ENCODE results near the gene VWC2.

Gene VWC2

DNA sequence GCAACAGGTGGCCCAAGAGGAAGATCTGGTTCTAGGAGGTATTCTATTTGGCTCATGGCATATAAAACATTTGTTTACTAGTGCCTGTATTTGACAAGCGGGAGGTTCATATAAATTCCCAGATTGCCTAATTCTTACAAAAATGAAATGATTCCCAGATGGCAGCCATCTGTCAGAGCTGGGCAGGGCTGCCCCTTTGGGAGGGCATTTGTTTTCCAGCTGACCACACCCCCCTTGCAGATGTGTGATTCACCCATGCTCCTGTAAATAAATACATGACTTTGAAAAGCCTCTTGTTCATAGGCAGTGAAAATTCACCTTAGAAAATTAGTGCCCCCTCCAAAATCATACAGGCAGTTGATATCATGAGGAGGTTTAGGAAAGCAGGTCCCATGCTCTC, 8.6 kb downstream of the VWC2 start:
- H3K4me1 ChIP-seq (ENCODE audit: insufficient read depth, poor library complexity, severe bottlenecking): no peaks in the 10 kb centered on the region
- TF ChIP-seq, protein P1, sequence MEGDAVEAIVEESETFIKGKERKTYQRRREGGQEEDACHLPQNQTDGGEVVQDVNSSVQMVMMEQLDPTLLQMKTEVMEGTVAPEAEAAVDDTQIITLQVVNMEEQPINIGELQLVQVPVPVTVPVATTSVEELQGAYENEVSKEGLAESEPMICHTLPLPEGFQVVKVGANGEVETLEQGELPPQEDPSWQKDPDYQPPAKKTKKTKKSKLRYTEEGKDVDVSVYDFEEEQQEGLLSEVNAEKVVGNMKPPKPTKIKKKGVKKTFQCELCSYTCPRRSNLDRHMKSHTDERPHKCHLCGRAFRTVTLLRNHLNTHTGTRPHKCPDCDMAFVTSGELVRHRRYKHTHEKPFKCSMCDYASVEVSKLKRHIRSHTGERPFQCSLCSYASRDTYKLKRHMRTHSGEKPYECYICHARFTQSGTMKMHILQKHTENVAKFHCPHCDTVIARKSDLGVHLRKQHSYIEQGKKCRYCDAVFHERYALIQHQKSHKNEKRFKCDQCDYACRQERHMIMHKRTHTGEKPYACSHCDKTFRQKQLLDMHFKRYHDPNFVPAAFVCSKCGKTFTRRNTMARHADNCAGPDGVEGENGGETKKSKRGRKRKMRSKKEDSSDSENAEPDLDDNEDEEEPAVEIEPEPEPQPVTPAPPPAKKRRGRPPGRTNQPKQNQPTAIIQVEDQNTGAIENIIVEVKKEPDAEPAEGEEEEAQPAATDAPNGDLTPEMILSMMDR (IDR thresholded peaks at IDR 0.05; ENCODE audit: poor library complexity, severe bottlenecking): no peak
- DNase-seq (ENCODE audit: low spot score) (no peak), ATAC-seq (ENCODE audit: low read depth) (no peak)
- H3K27me3 ChIP-seq (ENCODE audit: insufficient read depth, poor library complexity, severe bottlenecking): peaks cover 29% of the 10 kb centered on the region
- H3K4me3 ChIP-seq (ENCODE audit: severe bottlenecking): no peak overlapping the region
- H3K36me3 ChIP-seq (ENCODE audit: low read depth): no peaks in the 10 kb centered on the region
- H3K9me3 ChIP-seq (ENCODE audit: severe bottlenecking): no peaks in the 10 kb centered on the region
- H3K27ac ChIP-seq (ENCODE audit: poor library complexity, severe bottlenecking): no peak overlapping the region

DNA sequence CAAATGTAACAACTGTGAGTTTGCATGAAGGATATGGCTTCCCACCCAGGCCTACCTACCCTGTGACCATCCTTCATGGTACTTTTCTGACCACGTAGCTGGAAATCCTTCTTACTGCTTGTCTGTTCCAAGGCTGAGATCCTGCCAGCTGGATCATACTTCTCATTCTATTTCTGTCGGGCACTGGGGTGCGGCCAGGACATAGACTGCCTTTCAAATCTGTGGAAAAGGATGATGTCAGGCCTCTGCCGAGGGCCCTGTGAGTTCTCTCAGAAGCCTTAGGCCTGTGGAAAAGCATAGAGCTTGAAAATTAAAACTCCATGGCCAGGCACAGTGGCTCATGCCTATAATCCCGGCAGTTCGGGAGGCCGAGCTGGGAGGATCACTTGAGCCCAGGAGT, 10.0 kb downstream of the VWC2 start:
- Histone ChIP-seq H3K4me3 (ENCODE audit: severe bottlenecking) (no peak overlapping the region), H3K4me1 (ENCODE audit: insufficient read depth, poor library complexity, severe bottlenecking) (no peaks in the 10 kb centered on the region), H3K27ac (ENCODE audit: poor library complexity, severe bottlenecking) (no peak overlapping the region), H3K27me3 (ENCODE audit: insufficient read depth, poor library complexity, severe bottlenecking) (peaks cover 15% of the 10 kb centered on the region), H3K36me3 (ENCODE audit: low read depth) (no peaks in the 10 kb centered on the region), H3K9me3 (ENCODE audit: severe bottlenecking) (no peaks in the 10 kb centered on the region)
- TF ChIP-seq, protein P1 (IDR thresholded peaks at IDR 0.05; ENCODE audit: poor library complexity, severe bottlenecking): no peak
- ATAC-seq (ENCODE audit: low read depth) (no peak), DNase-seq (ENCODE audit: low spot score) (no peak)

DNA sequence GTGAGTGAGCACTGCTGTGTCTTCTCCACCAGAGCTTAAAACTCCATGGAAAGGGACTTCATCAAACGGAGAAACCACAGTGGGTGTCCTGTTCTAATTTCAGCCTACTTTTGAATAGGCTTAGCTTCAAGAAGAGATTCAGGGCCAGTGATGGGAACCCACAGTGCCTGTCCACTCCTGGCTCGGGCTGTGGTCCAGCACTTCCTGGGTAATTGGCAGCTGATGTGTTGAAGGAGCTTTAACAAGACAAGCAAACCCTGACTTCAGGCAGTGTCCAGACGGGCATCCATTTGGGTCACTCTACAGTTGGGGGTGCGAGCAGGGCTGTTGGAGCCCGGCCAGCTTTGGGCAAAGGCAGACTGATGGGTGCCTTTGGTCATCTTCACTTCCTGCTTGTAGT, 14.5 kb downstream of the VWC2 start:
- Histone ChIP-seq H3K27me3 (ENCODE audit: insufficient read depth, poor library complexity, severe bottlenecking) (no peaks in the 10 kb centered on the region), H3K9me3 (ENCODE audit: severe bottlenecking) (no peaks in the 10 kb centered on the region), H3K36me3 (ENCODE audit: low read depth) (no peaks in the 10 kb centered on the region), H3K27ac (ENCODE audit: poor library complexity, severe bottlenecking) (no peak overlapping the region), H3K4me3 (ENCODE audit: severe bottlenecking) (no peak overlapping the region), H3K4me1 (ENCODE audit: insufficient read depth, poor library complexity, severe bottlenecking) (no peaks in the 10 kb centered on the region)
- ATAC-seq (ENCODE audit: low read depth) (no peak), DNase-seq (ENCODE audit: low spot score) (no peak)
- TF ChIP-seq, protein P1 (IDR thresholded peaks at IDR 0.05; ENCODE audit: poor library complexity, severe bottlenecking): no peak

DNA sequence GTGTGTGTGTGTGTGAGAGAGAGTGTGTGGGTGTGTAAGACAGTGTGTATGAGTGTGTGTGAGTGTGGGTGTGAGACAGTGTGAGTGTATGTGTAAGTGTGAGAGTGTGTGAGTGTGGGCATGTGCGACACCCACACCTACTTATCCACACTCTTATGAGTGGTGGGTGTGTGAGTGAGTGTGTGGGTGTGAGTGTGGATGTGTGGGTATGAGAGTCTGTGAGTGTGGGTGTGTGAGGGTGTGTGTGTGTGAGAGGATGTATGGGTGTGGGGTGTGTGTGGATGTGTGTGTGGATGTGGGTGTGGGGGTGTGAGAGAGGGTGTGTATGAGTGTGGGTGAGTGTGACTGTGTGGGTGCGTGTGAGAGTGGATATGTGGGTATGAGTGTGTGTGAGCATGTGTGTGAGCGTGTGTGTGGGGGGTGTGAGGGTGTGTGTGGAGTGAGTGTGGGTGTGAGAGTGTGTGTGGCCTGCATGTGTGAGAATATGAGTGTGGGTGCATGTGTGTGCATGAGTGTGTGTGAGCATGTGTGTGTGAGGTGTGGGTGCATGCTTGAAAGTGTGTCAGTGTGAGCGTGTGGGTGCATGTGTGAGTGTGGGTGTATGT, 15.1 kb downstream of the VWC2 start:
- TF ChIP-seq, protein P1 (IDR thresholded peaks at IDR 0.05; ENCODE audit: poor library complexity, severe bottlenecking): no peak
- Histone ChIP-seq H3K27ac (ENCODE audit: poor library complexity, severe bottlenecking) (no peak overlapping the region), H3K4me1 (ENCODE audit: insufficient read depth, poor library complexity, severe bottlenecking) (no peaks in the 10 kb centered on the region), H3K4me3 (ENCODE audit: severe bottlenecking) (no peak overlapping the region), H3K36me3 (ENCODE audit: low read depth) (no peaks in the 10 kb centered on the region), H3K27me3 (ENCODE audit: insufficient read depth, poor library complexity, severe bottlenecking) (no peaks in the 10 kb centered on the region), H3K9me3 (ENCODE audit: severe bottlenecking) (no peaks in the 10 kb centered on the region)
- no peak for DNase-seq (ENCODE audit: low spot score)
- no peak for ATAC-seq (ENCODE audit: low read depth)

DNA sequence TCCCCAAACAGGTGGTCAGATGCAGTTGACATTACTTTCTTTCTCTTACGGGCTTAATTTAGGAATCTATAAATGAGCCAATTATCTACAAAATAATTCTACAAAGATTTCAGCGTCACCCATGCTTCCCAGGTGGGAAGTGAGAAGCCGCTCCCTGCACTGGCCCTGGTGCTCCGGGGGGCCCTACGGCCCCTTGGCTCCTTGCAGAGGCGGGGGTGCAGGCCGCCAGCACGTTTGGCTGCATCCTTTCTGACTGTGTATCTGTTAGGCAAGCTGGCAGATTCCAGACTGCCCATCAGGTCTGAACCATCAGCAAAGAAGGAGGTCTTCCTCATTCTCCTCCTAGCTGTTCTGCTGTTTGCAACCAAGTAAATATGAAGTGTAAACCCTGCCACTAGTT, 16.3 kb downstream of the VWC2 start:
- TF ChIP-seq, protein P1 (IDR thresholded peaks at IDR 0.05; ENCODE audit: poor library complexity, severe bottlenecking): no peak
- H3K4me1 ChIP-seq (ENCODE audit: insufficient read depth, poor library complexity, severe bottlenecking): no peaks in the 10 kb centered on the region
- no peak for ATAC-seq (ENCODE audit: low read depth)
- no peaks in the 10 kb centered on the region for H3K9me3 ChIP-seq (ENCODE audit: severe bottlenecking)
- no peak overlapping the region for H3K27ac ChIP-seq (ENCODE audit: poor library complexity, severe bottlenecking)
- no peak for DNase-seq (ENCODE audit: low spot score)
- H3K36me3 ChIP-seq (ENCODE audit: low read depth): no peaks in the 10 kb centered on the region
- no peaks in the 10 kb centered on the region for H3K27me3 ChIP-seq (ENCODE audit: insufficient read depth, poor library complexity, severe bottlenecking)
- H3K4me3 ChIP-seq (ENCODE audit: severe bottlenecking): no peak overlapping the region
